Measurements from ENCODE around the gene CAPN2. TPM values are rescaled to one million over a fixed set of nuclear protein-coding genes. Genes with fewer than 3 reads are reported as not detected.

Gene CAPN2
- total RNA-seq (2014; rRNA removed; shearing (Covaris generic)): 170 and 181 TPM in 2 replicates

DNA sequence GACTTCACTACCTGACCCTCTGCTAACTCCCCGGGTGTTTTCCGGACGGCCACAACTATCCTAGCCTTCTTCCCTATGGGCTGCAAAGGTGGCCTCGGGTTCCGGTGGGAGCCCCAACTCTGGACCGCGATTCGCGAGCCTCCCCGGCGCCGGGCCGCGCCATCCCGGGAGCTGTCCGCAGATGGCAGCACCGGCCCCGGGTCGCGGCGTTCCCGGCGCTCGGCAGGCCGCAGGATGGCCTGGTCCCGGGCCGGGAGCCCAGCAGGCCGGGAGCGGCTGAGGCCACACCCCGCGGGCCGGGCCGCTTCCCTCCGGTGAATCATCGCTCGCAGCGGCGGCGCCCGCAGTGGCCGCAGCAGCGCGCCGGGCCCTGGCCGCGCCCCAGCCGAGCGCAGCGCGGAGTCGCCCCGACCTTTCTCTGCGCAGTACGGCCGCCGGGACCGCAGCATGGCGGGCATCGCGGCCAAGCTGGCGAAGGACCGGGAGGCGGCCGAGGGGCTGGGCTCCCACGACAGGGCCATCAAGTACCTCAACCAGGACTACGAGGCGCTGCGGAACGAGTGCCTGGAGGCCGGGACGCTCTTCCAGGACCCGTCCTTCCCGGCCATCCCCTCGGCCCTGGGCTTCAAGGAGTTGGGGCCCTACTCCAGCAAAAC is at the start of gene CAPN2:
Gene CAPN2 (plus strand): TSS at position 346 of the 656 bp plus-strand sequence. CDS start 102 bp downstream, at position 448.
- DNase-seq (ENCODE audit: low spot score): peak; percentile 72
- in situ Hi-C loops (cut with HindIII; ENCODE audit: low sequenced_read_pairs): no loop called here

DNA sequence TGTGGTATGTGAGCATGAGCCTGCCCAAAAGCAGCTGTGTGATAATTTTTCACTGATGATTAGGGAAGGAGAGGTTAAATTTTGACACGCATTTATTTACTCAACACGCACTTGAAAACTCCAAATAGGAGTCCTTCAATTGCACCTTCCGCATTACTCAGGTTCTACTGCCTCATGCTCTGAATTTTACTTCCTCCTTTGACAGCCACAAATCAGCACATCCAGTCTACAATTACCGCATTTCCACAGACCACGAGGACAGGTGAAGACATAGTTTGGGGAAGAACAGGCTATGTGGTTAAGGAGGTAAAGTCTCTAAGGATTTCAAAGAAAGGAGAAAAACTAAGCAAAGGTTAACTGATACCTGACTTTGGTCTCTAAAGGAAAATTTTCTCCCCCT is 49.4 kb upstream of the CAPN2 start:
- in situ Hi-C loops (cut with HindIII; ENCODE audit: low sequenced_read_pairs): no loop called here
- no peak for DNase-seq (ENCODE audit: low spot score)

DNA sequence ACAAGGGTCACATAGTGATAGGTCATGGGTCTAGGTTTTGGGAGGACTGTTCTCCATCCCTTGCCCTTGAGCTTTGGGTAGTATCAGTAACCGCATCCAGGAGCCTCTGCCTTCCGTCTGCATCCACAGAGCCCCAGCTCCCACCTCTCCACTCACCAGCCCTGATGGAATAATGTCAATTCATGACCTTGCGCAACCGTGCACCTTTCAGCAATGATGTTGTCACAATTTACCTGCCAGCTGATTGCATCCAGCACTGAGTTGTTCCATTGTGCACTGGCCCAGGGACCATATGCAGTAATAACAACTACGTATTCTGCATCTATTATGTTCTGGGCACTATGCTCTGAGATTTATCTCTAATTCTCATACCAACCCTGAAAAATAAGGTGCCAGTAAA is 48.2 kb upstream of the CAPN2 start:
- DNase-seq (ENCODE audit: low spot score): no peak
- in situ Hi-C loops (cut with HindIII; ENCODE audit: low sequenced_read_pairs): no loop called here

DNA sequence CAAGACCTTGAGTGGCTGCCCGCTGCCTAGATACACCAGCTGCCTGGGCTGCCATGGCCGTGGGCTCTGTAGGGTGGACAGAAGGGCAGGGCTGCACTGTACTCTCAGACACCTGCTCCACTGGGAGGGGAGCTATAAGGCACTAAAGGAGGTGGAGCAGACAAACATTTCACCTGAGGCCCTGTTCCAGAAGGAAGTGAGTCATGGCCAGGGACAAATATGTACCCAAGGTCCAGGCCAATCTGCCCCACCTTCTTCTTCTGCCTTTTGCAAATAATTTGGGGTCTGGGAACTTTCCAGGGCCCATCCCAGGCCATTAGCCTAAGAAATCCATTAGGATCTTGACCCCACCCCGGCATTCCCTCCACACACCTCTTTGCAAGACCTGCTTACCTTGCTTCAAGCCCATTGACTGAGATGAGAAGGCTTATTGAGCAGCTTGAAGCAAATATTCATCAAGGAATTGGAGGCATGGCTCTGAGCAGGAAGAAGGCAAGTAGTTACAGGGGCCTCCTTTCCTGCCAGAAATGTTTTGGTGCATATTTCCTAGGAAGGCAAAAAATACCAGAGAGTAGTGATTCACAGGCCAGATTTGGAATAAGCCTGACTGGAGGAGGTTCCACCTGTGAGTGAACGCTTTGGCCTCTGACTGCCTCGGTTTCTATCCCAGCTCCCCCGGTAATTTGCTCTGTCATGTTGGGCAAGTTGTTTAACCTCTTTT is 46.6 kb upstream of the CAPN2 start, which contains the start of gene CAPN8:
Gene CAPN8 (minus strand): TSS at position 110 of the 721 bp plus-strand sequence. CDS start 55 bp downstream, at position 55.
- in situ Hi-C loops (cut with HindIII; ENCODE audit: low sequenced_read_pairs): no loop called here
- no peak for DNase-seq (ENCODE audit: low spot score)

DNA sequence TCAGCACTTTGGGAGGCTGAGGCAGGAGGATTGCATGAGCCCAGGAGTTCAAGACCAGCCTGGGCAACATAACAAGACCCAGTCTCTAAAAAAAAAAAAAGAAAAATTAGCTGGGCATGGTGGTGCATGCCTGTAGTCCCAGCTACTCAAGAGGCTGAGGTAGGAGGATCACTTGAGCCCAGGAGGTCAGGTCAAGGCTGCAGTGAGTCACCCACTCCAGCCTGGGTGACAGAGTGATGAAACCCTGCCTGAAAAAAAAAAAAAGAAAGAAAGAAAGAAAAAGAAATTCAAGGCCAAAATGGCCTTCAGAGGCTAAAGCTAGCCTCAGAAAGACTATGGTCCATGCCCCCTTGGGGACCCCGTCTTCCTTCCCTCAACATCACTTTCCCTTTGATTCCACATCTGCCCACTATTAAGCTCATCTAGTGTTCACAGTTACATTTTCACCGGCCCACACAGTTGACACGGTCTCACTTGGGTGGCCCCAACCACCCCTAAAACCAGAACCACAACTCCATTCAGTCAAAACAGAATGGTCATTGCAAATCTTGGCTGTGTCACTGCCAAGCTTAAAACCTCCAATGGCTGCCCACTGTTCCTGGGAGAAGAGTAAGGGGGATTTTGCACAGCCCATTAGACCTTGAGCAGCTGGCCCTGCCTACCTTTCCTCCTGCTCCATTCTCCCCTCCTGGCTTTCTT is 44.7 kb upstream of the CAPN2 start:
- in situ Hi-C loops (cut with HindIII; ENCODE audit: low sequenced_read_pairs): no loop called here
- DNase-seq (ENCODE audit: low spot score): no peak

DNA sequence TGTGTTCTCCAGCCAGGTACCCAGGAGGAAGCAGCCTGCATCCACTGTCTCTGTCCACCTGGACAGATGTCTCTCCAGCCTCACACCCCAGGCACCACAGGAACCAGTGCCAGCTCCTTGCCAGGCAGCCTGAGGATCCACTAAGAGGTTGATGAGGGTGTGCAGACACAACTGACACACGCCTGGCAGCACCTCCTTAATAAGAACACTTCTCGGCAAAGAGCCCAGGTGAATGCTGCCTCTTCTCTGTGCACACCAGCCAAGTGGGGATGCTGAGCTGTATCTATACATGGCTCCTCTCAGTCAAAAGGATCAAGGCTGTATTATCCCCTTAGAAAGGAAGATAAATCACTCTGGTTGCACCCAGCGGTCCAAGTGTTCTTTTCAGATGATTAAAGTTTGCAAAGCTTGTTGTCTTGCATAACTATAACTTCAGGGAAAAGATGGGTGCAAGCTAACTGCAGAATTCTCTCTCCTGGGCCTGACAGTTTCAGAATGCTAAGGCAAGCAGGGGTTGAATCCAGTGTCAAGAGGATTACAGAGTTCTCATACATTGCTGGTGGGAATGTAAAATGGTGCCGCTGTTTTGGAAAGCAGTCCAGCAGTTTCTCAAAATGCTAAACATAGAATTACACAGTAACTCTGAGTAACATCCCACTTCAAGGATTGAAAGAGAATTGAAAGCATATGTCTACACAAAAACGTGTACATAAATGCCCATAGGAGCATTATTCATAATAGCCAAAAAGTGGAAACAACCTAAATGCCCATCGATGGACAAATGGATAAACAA is 43.1 kb upstream of the CAPN2 start:
- in situ Hi-C loops (cut with HindIII; ENCODE audit: low sequenced_read_pairs): no loop called here
- peak; percentile 43 for DNase-seq (ENCODE audit: low spot score)

DNA sequence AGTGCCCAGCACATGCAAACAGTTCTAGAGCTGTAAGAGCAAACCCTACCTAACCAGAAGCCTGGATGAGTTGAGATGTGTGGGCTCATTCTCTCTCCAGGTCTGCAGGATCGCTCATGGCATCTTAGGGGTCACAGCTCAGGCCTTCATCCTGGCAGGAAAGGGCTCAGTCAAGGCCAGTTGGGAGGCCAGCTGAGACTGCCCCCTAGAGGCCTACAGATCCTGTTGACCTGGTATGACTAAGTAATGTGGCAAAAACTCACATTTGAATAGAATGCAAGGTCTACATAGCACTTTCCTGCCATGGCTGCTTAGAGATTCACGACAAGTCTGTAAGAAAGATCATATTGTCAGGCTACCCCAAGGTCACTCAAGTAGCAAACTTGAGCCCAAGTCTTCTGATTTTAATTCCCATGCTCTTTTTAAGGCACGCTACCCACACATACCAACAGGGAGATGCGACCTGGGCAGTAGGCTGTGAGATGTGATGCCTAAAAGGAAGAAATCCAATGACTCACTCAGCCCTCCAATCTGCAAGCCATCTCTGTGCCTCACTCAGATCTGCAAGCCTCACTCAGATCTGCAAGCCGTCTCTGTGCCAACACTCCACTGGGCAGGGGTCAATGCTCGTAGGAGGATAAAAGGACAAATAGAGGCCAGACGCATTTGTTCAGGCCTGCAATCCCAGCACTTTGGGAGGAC is 41.7 kb upstream of the CAPN2 start:
- in situ Hi-C loops (cut with HindIII; ENCODE audit: low sequenced_read_pairs): no loop called here
- peak; percentile 35 for DNase-seq (ENCODE audit: low spot score)

DNA sequence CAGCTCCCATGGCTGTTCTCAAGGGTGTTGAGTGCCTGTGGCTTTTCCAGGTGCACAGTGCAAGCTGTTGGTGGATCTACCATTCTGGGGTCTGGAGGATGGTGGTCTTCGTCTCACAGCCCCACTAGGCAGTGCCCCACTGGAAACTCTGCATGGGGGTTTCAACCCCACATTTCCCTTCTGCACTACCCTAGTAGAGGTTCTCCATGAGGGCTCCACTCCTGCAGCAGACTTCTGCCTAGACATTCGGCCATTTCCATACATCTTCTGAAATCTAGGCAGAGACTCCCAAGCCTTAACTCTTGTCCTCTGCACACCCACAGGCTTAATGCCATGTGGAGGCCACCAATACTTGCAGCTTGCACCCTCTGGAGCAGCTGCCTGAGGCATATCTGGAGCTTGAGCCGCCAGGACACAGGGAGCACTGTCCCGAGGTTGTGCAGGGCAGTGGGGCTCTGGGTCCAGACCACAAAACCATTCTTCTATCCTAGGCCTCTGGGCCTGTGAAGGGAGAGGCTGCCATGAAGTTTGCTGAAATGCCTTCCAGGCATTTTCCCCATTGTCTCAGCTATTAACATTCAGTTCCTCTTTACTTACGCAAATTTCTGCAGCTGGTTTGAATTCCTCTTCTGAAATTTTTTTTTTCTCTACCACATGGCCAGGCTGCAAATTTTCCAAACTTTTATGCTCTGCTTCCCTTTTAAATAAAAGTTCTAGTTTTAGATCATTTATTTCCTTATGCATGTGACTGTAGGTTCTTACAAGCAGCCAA is 38.0 kb upstream of the CAPN2 start:
- DNase-seq (ENCODE audit: low spot score): no peak
- in situ Hi-C loops (cut with HindIII; ENCODE audit: low sequenced_read_pairs): no loop called here

DNA sequence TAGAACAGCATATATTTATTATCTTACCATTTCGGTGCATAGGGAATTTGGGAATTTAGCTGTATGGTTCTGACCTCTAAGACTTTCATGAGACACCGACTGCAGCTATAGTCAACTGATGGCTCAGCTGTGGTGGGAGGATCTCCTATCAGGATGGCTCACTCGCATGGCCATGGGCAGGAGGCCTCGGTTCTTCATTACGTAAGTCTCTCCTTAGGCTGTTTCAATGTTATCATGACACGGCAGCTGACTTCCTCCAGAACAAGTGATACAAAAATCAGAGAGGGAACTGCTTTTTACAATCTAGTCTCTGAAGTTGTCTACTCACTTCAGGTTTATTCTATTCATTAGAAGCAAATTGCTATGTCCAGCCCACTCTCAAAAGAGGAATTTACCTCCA is 33.5 kb upstream of the CAPN2 start:
- in situ Hi-C loops (cut with HindIII; ENCODE audit: low sequenced_read_pairs): no loop called here
- no peak for DNase-seq (ENCODE audit: low spot score)

DNA sequence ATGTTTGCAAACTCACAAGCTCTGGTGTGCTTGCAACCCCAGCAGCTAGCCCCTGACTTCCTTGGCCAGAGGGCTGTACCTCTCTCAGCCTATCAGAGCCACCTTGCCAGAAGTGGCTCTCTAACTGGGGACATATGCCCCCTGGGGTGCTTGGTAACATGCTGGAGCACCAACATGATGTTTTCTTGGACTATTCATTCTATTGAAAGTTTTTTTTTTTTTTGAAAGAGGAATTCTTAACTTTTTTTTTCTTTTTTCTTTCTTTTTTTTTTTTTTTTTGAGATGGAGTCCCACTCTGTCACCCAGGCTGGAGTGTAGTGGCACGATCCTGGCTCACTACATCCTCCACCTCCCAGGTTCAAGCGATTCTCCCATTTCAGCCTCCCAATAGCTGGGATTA is 32.2 kb upstream of the CAPN2 start:
- in situ Hi-C loops (cut with HindIII; ENCODE audit: low sequenced_read_pairs): no loop called here
- DNase-seq (ENCODE audit: low spot score): no peak

DNA sequence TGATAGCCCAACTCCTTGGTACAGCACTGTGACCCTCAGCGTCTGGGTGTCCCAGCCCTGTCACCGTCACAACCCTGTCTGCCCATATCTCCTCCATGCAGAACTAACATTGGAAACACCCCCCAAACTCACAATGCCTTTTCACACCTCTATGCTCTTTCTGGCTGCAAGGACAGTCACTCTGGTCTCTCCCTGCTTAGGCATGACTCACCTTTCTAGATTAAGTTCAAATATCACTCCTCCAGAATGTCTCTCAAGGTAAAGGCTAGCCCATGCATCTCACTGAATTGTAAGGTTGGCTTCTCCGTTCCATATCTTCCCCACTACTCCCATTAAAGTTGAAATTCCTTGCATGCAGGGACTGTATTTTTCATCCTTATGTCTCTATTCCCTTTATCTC is 29.8 kb upstream of the CAPN2 start:
- in situ Hi-C loops (cut with HindIII; ENCODE audit: low sequenced_read_pairs): no loop called here

DNA sequence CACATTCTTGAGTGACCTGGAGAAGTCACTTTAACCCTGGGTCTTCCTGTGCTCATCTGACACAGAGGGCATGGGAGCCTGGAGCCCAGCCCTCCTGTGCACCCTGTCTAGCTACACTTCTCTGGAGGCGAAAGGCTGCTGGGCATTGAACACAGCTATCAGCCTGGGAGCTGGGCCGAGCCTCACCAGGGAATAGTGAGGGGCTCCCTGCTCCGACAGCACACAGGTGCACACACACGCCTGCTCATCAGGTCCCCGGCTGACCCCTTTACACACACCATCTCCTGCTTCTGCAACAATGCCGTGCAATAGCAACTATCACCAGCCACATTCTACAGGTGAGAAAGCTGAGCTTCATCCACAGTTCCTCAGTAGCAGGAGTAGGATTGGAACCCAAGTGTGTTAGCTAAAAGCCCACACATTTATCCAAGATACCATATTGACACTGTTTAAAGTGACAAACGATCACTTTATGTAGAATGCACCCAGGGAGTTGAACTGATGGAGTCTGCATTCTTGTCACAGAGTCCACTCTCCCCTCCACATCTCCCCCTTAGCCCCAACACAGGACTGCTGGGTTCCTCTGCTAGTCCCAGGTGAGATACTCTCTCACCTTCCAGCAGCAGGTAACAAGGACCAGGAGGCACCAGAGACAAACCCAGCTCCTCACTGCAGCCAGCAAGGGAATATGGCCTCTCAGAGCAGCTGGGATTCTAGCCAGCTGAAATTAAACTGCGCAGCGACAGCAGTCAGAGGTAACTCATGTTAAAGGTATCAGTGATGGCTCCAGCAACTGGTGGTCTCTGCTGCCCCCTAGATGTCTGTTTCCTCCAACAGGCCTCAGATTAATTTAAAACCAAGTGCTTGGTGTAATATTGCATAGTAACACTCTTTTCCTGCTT is 28.5 kb upstream of the CAPN2 start:
- in situ Hi-C loops (cut with HindIII; ENCODE audit: low sequenced_read_pairs): no loop called here

More for the DNA sequence above, 29.8 kb upstream of the CAPN2 start:
- no peak for DNase-seq (ENCODE audit: low spot score)

DNA sequence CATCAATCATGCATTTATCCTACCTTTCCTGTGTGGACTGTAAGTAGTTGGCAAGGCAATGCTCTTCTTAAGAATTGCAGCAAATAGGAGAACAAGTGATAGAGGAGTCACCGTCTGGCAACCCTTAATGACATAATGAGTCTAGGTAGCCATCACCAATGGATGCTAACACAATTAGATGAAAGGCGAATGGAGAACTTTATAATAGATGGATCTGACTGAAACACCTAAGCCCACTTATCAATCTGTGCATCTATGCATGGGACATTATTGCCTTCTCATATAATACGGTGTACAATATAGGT is 27.9 kb upstream of the CAPN2 start:
- no peak for DNase-seq (ENCODE audit: low spot score)
- in situ Hi-C loops (cut with HindIII; ENCODE audit: low sequenced_read_pairs): no loop called here

More for the DNA sequence above, 28.5 kb upstream of the CAPN2 start:
- peak; percentile 84 for DNase-seq (ENCODE audit: low spot score)

DNA sequence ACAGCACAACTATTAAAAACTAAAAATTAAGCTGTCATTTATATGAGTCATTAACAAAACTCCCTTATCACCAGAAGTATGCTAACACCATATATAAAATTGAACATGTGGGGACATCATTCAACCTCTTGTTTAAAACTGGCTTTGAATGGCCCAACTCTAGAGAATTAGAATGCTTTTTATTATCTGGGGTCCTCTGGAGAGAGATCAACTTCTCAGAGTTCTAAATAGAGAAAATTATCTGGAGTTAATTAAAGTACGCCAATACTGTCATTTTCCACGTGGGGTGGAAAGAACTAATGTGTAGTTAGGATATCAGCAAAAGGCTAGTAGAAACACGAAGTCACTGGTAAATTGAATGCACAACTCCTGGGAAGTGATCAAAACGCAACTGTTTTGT is 21.2 kb upstream of the CAPN2 start:
- in situ Hi-C loops (cut with HindIII; ENCODE audit: low sequenced_read_pairs): no loop called here
- no peak for DNase-seq (ENCODE audit: low spot score)

DNA sequence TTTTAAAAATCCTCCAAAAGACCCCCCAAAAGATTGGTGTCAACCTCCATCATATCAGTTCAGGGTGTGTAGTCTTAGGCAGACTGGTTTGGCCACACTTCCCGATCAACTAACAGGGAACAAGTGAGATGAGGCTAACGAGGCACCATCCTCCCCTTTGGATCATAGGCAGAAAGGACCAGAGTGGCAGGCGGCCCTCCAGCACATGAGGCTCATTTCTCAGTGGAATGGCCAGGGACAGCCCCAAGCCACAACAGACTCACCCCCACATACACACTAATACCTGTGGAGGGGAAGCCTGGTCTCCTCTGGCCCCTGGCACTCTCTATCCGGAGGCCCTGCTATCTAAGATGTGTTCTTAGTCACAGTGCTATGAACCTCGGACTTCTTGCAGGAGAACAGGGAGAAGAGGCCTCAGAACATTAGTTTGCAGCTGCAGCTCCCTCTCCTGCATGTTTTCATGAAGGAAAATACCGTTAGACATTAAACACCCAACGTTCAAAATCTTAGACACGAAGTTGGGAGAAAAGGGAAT is 17.3 kb upstream of the CAPN2 start:
- DNase-seq (ENCODE audit: low spot score): no peak
- in situ Hi-C loops (cut with HindIII; ENCODE audit: low sequenced_read_pairs): no loop called here

DNA sequence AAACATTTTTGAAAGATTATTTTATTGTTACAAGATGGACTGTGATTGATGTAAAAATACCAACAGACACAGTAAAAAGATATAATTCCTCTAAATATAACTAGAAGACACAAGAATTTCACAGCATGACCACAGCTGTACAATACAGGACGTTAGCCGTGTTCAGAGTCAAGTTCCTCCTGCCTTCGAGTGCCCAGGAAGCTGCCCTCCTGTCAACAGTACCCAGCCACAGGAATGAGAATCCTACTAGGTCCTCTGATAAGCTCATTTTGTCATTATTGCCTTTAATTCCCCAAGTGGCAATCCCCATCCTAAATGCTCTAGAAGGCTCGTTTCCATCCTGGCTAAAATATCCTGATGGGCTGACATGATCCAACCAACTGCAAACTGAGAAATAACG is 16.4 kb upstream of the CAPN2 start:
- DNase-seq (ENCODE audit: low spot score): no peak
- in situ Hi-C loops (cut with HindIII; ENCODE audit: low sequenced_read_pairs): no loop called here

DNA sequence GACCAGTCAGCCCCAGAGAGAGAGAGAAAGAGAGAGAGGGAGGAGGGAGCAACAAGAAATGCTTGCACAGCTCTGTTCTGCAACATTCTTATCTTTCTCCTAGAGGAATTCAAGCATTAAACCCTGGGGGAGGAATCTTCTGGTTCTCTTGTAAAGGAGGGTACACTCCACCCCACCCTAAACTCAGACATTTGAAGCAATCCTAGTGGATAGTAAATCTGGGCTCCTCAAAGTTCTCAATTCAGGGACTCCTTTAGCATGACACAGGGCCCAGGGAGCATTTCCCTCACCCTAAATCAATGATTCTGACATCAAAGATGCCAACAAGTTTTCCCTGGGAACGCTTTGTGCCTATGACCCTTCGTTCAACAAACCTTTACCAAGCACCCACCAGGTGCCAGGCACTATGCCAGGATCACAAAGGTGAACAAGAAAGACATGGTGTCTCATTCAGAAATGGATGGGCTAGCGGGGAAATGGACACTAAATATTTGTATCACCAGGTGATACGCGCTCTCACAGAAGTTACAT is 11.9 kb upstream of the CAPN2 start:
- no peak for DNase-seq (ENCODE audit: low spot score)
- in situ Hi-C loops (cut with HindIII; ENCODE audit: low sequenced_read_pairs): no loop called here

All from G401 (cell line).